ENCODE measurements around the gene RNF182. TPM values are rescaled to one million over a fixed set of nuclear protein-coding genes. Genes with fewer than 3 reads are reported as not detected.

RNF182 gene
- total RNA-seq, 1 experiment from 2014 or later: 3.7 TPM

DNA sequence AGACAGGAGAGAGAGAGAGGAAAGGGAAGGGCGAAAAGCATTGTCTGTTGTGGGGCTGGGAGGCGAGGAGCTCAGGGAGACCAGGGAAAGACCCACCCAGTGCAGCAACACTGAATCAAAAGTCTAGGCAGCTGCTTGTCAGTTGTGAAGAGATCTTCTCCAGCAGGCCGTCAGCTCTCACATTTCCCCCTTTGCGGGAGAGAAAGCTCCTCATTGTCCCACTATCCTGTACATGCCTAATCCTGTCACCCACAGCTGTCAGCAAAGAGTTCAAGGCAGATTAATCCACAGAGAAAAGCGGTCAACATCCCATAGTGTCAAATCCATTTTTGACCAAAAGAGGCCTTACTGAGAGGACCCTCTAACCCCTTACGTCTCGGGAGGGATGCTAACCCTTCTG is 27.3 kb downstream of the RNF182 start:
- no CpG with 5 or more reads among the region's 7 CpGs for WGBS (ENCODE audit: extremely low coverage, insufficient read length, low lambda C conversion rate)
- H4K20me1 ChIP-seq (ENCODE audit: control insufficient read depth, insufficient read depth, insufficient read length): no peaks in the 10 kb centered on the region
- peaks cover 16 to 22% of the 10 kb centered on the region in 2 experiments for H3K4me1 Mint-ChIP-seq
- no peaks in the 10 kb centered on the region for H3K27me3 ChIP-seq (ENCODE audit: insufficient read depth, low read length)
- H3K18ac ChIP-seq (ENCODE audit: insufficient read length, low read depth, low read length): no peak overlapping the region
- no peaks in the 10 kb centered on the region; the same call in 1 of the 2 replicates for H3K4me1 ChIP-seq (ENCODE audit: insufficient read depth, low read length)
- H3K9ac ChIP-seq (ENCODE audit: extremely low read depth, insufficient read length, low read length): no peak overlapping the region
- no peak overlapping the region for H3K23ac ChIP-seq (ENCODE audit: insufficient read length, low read depth, low read length)
- H4K8ac ChIP-seq (replicated peaks; ENCODE audit: insufficient read length, low read depth, low read length): no peak overlapping the region
- no peak overlapping the region for H3K27ac Mint-ChIP-seq
- TF ChIP-seq, protein P1, sequence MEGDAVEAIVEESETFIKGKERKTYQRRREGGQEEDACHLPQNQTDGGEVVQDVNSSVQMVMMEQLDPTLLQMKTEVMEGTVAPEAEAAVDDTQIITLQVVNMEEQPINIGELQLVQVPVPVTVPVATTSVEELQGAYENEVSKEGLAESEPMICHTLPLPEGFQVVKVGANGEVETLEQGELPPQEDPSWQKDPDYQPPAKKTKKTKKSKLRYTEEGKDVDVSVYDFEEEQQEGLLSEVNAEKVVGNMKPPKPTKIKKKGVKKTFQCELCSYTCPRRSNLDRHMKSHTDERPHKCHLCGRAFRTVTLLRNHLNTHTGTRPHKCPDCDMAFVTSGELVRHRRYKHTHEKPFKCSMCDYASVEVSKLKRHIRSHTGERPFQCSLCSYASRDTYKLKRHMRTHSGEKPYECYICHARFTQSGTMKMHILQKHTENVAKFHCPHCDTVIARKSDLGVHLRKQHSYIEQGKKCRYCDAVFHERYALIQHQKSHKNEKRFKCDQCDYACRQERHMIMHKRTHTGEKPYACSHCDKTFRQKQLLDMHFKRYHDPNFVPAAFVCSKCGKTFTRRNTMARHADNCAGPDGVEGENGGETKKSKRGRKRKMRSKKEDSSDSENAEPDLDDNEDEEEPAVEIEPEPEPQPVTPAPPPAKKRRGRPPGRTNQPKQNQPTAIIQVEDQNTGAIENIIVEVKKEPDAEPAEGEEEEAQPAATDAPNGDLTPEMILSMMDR (conservative IDR thresholded peaks at IDR 0.05): no peak
- H3K27ac ChIP-seq (ENCODE audit: insufficient read length, low read depth, low read length): no peak overlapping the region
- no peak overlapping the region for H2AK5ac ChIP-seq (ENCODE audit: insufficient read length, low read length)
- H3K79me2 ChIP-seq (ENCODE audit: insufficient read depth, low read length): no peaks in the 10 kb centered on the region
- no peak overlapping the region for H2AFZ ChIP-seq (ENCODE audit: low read length)
- no peak overlapping the region for H3K4me3 Mint-ChIP-seq
- no peaks in the 10 kb centered on the region for H3K23me2 ChIP-seq (ENCODE audit: insufficient read length, low read depth, low read length, poor library complexity, severe bottlenecking)
- no peak for DNase-seq
- H2BK12ac ChIP-seq (ENCODE audit: insufficient read length, low read depth, low read length): no peak overlapping the region
- H2BK120ac ChIP-seq (ENCODE audit: low read depth, low read length, poor library complexity, severe bottlenecking): no peak overlapping the region
- H3K79me1 ChIP-seq (ENCODE audit: insufficient read depth, low read depth, low read length, poor library complexity, severe bottlenecking): no peaks in the 10 kb centered on the region
- H3K9me3 Mint-ChIP-seq: peaks cover 34 to 43% of the 10 kb centered on the region in 2 experiments
- H2BK20ac ChIP-seq (ENCODE audit: low read depth, low read length, poor library complexity, severe bottlenecking): no peak overlapping the region
- no peak overlapping the region for H3K4me2 ChIP-seq (ENCODE audit: insufficient read depth, insufficient read length, low read length)
- H2BK5ac ChIP-seq (ENCODE audit: insufficient read length, low read length): no peak overlapping the region
- H3K27me3 Mint-ChIP-seq (ENCODE audit: low read depth): peaks cover 1% of the 10 kb centered on the region
- H3T11ph ChIP-seq (ENCODE audit: low read length): no peak overlapping the region
- H2BK15ac ChIP-seq (ENCODE audit: low read depth, low read length): no peak overlapping the region
- no peak overlapping the region for H3K56ac ChIP-seq (ENCODE audit: insufficient read length, low read depth, low read length)
- H4K91ac ChIP-seq (ENCODE audit: insufficient read length, low read depth, low read length): no peak overlapping the region
- H3K36me3 Mint-ChIP-seq (ENCODE audit: insufficient read depth in 1 of 3, low read depth in 3 of 3): peaks cover 25 to 39% (median 34%) of the 10 kb centered on the region in 3 experiments
- peaks cover 12% of the 10 kb centered on the region for H3K9me3 ChIP-seq (ENCODE audit: control insufficient read depth, low read depth, low read length)
- H3K4ac ChIP-seq (ENCODE audit: low read depth, low read length): no peak overlapping the region
- no peak overlapping the region for H3K14ac ChIP-seq (ENCODE audit: insufficient read depth, low read length)
- no peak overlapping the region for H4K5ac ChIP-seq (ENCODE audit: insufficient read length, low read depth, low read length)
